ENCODE results near the gene THSD4.

The THSD4 gene

GRCh38 chr15:71112429-71112828, 2.8 kb upstream of the THSD4 start:
- Histone ChIP-seq H3K27me3 (replicated peaks; ENCODE audit: control insufficient read depth, insufficient read depth, low read length) (no peaks in the 10 kb centered on the region), H3K9ac (ENCODE audit: low read length) (no peak overlapping the region), H3K36me3 (ENCODE audit: control insufficient read depth, insufficient read depth, low read length, severe bottlenecking) (no peaks in the 10 kb centered on the region), H3K9me3 (ENCODE audit: control insufficient read depth, low read length) (no peaks in the 10 kb centered on the region), H3K4me1 (ENCODE audit: control insufficient read depth, insufficient read depth, low read length) (peaks cover 20% of the 10 kb centered on the region), H3K4me3 (ENCODE audit: low read length) (no peak overlapping the region)
- no peak for DNase-seq (ENCODE audit: low read depth)

- H3K4me1 ChIP-seq (ENCODE audit: control insufficient read depth, insufficient read depth, low read length): peaks cover 18% of the 10 kb centered on the region
- no peak for DNase-seq (ENCODE audit: low read depth)
- no peaks in the 10 kb centered on the region for H3K36me3 ChIP-seq (ENCODE audit: control insufficient read depth, insufficient read depth, low read length, severe bottlenecking)
- H3K9me3 ChIP-seq (ENCODE audit: control insufficient read depth, low read length): no peaks in the 10 kb centered on the region
- H3K4me3 ChIP-seq (ENCODE audit: low read length): no peak overlapping the region
- H3K27me3 ChIP-seq (replicated peaks; ENCODE audit: control insufficient read depth, insufficient read depth, low read length): no peaks in the 10 kb centered on the region
- no peak overlapping the region for H3K9ac ChIP-seq (ENCODE audit: low read length)
Observed at GRCh38 chr15:71114066-71114680, 1.1 kb upstream of the THSD4 start.

DNA sequence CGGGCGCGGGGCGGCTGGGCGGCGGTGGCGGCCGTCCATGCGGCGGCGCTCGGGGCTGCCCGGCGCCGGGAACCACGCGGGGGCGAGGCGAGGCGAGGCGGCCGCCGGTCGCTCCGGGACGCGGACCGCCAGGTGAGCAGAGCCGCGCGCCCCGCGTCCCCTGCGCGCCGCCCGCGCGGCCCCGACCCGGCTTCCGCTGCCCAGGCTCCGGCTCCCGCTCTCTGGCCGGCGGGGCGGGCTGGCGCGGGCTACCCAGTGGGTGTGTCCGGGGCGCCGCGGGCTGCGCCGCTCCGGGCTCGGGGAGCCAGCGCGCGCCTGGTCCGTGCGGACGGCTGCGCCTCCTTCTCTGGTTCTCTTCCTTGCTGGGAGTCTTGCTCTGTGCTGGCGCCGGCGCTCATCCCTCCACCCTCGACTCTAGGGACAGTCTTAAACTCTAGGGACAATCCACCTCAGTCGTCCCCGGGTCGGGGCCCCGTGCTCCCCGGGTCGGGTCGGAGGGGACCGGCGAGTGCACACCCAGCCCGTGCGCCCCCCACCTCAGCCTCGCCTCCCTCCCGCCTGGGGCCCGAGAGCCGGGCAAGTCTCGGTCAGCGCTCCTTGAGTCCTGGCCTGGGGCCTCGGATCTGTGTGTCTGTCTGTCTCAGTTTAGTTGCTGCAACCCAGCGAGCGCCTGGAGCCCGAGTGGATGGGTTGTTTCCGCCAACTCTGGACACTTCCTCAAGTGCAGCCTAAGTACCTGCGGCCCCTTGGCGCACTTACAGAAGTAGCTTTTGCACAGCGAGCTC, 488 bp downstream of the THSD4 start:
- H3K27me3 ChIP-seq (replicated peaks; ENCODE audit: control insufficient read depth, insufficient read depth, low read length): no peaks in the 10 kb centered on the region
- H3K9me3 ChIP-seq (ENCODE audit: control insufficient read depth, low read length): no peaks in the 10 kb centered on the region
- peak overlapping the region; percentile 75 for H3K9ac ChIP-seq (ENCODE audit: low read length)
- H3K4me3 ChIP-seq (ENCODE audit: low read length): peak overlapping the region; percentile 83
- peaks cover 13% of the 10 kb centered on the region for H3K4me1 ChIP-seq (ENCODE audit: control insufficient read depth, insufficient read depth, low read length)
- DNase-seq (ENCODE audit: low read depth): peak; percentile 79
- H3K36me3 ChIP-seq (ENCODE audit: control insufficient read depth, insufficient read depth, low read length, severe bottlenecking): no peaks in the 10 kb centered on the region

GRCh38 chr15:71116366-71116765, 1.1 kb downstream of the THSD4 start:
- H3K36me3 ChIP-seq (ENCODE audit: control insufficient read depth, insufficient read depth, low read length, severe bottlenecking): no peaks in the 10 kb centered on the region
- no peaks in the 10 kb centered on the region for H3K9me3 ChIP-seq (ENCODE audit: control insufficient read depth, low read length)
- H3K4me3 ChIP-seq (ENCODE audit: low read length): peak overlapping the region; percentile 83
- no peaks in the 10 kb centered on the region for H3K27me3 ChIP-seq (replicated peaks; ENCODE audit: control insufficient read depth, insufficient read depth, low read length)
- DNase-seq (ENCODE audit: low read depth): no peak
- H3K9ac ChIP-seq (ENCODE audit: low read length): peak overlapping the region; percentile 75
- H3K4me1 ChIP-seq (ENCODE audit: control insufficient read depth, insufficient read depth, low read length): peaks cover 7% of the 10 kb centered on the region

DNA sequence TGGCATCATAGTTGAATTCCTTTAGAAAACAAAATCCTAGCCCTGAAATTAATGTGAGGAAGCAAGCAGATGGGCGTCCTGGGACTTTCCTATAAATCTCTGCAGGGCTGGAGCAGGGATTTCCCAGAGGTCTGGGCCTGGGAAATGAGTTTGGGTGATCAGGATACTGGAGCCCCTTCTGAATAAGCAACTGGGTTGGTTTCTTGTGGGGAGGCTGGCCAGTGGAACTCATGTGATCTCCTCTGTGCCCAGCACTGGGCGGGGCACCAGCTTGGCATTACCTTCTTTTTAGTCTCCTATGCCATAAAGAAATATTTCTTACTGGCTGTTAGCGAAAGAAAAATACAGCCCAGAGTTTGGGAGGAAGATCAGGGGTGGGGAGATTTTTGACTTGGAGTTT, 1.7 kb downstream of the THSD4 start:
- Histone ChIP-seq H3K4me3 (ENCODE audit: low read length) (no peak overlapping the region), H3K36me3 (ENCODE audit: control insufficient read depth, insufficient read depth, low read length, severe bottlenecking) (no peaks in the 10 kb centered on the region), H3K4me1 (ENCODE audit: control insufficient read depth, insufficient read depth, low read length) (peaks cover 5% of the 10 kb centered on the region), H3K27me3 (replicated peaks; ENCODE audit: control insufficient read depth, insufficient read depth, low read length) (no peaks in the 10 kb centered on the region), H3K9ac (ENCODE audit: low read length) (no peak overlapping the region), H3K9me3 (ENCODE audit: control insufficient read depth, low read length) (no peaks in the 10 kb centered on the region)
- DNase-seq (ENCODE audit: low read depth): no peak

- no peak for DNase-seq (ENCODE audit: low read depth)
- no peaks in the 10 kb centered on the region for H3K27me3 ChIP-seq (replicated peaks; ENCODE audit: control insufficient read depth, insufficient read depth, low read length)
Observed at GRCh38 chr15:71117714-71118305, 2.5 kb downstream of the THSD4 start.

GRCh38 chr15:71118345-71118744, 3.1 kb downstream of the THSD4 start:
- Histone ChIP-seq H3K36me3 (ENCODE audit: control insufficient read depth, insufficient read depth, low read length, severe bottlenecking) (no peaks in the 10 kb centered on the region), H3K27me3 (replicated peaks; ENCODE audit: control insufficient read depth, insufficient read depth, low read length) (no peaks in the 10 kb centered on the region), H3K4me3 (ENCODE audit: low read length) (no peak overlapping the region), H3K9ac (ENCODE audit: low read length) (no peak overlapping the region), H3K4me1 (ENCODE audit: control insufficient read depth, insufficient read depth, low read length) (peaks cover 5% of the 10 kb centered on the region), H3K9me3 (ENCODE audit: control insufficient read depth, low read length) (no peaks in the 10 kb centered on the region)
- DNase-seq (ENCODE audit: low read depth): no peak

More at GRCh38 chr15:71117714-71118305, 2.5 kb downstream of the THSD4 start:
- Histone ChIP-seq H3K4me1 (ENCODE audit: control insufficient read depth, insufficient read depth, low read length) (peaks cover 5% of the 10 kb centered on the region), H3K4me3 (ENCODE audit: low read length) (no peak overlapping the region), H3K9ac (ENCODE audit: low read length) (no peak overlapping the region), H3K36me3 (ENCODE audit: control insufficient read depth, insufficient read depth, low read length, severe bottlenecking) (no peaks in the 10 kb centered on the region), H3K9me3 (ENCODE audit: control insufficient read depth, low read length) (no peaks in the 10 kb centered on the region)

DNA sequence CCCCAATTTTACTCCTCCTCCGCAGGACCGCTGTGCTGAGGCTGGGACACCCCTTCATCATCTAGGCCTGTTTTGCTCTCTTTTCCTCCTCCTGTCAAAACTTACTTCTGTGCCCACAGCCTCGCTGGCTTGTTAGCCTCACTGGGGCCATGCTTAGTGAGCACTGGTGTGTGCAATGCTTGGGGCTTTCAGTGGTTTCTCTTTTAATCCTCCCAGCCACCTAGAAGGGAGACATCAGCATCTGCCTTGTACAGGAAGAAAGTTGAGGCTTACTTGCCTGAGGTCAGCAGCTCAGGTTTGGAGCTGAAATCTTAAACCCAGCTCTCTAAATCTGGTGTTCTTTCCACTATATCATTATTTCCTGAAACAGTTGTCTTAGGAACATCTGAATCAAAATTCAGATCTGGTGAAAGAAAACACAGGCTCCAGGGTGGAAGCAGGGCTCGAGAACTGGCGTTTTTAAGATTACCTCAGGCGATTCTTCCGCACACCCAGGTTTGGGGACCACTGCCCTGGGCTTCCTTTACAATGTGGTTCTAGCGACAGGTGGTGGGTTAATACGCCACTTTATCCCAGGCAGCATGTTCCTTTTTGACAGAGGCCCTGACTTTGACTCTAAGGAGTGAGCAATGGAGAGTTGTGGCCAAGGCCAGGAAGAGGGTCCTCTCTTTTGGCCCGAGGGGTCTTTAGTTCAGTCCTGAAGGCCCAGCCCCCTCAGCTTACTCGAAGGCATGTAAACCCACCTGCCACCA, 3.8 kb downstream of the THSD4 start:
- no peak for DNase-seq (ENCODE audit: low read depth)
- H3K9ac ChIP-seq (ENCODE audit: low read length): no peak overlapping the region
- no peak overlapping the region for H3K4me3 ChIP-seq (ENCODE audit: low read length)
- H3K4me1 ChIP-seq (ENCODE audit: control insufficient read depth, insufficient read depth, low read length): peaks cover 5% of the 10 kb centered on the region
- no peaks in the 10 kb centered on the region for H3K36me3 ChIP-seq (ENCODE audit: control insufficient read depth, insufficient read depth, low read length, severe bottlenecking)
- H3K9me3 ChIP-seq (ENCODE audit: control insufficient read depth, low read length): no peaks in the 10 kb centered on the region
- no peaks in the 10 kb centered on the region for H3K27me3 ChIP-seq (replicated peaks; ENCODE audit: control insufficient read depth, insufficient read depth, low read length)

GRCh38 chr15:71120428-71120944, 5.2 kb downstream of the THSD4 start:
- no peaks in the 10 kb centered on the region for H3K27me3 ChIP-seq (replicated peaks; ENCODE audit: control insufficient read depth, insufficient read depth, low read length)
- H3K9me3 ChIP-seq (ENCODE audit: control insufficient read depth, low read length): no peaks in the 10 kb centered on the region
- no peak overlapping the region for H3K9ac ChIP-seq (ENCODE audit: low read length)
- peaks cover 5% of the 10 kb centered on the region for H3K4me1 ChIP-seq (ENCODE audit: control insufficient read depth, insufficient read depth, low read length)
- no peaks in the 10 kb centered on the region for H3K36me3 ChIP-seq (ENCODE audit: control insufficient read depth, insufficient read depth, low read length, severe bottlenecking)
- DNase-seq (ENCODE audit: low read depth): no peak
- no peak overlapping the region for H3K4me3 ChIP-seq (ENCODE audit: low read length)

DNA sequence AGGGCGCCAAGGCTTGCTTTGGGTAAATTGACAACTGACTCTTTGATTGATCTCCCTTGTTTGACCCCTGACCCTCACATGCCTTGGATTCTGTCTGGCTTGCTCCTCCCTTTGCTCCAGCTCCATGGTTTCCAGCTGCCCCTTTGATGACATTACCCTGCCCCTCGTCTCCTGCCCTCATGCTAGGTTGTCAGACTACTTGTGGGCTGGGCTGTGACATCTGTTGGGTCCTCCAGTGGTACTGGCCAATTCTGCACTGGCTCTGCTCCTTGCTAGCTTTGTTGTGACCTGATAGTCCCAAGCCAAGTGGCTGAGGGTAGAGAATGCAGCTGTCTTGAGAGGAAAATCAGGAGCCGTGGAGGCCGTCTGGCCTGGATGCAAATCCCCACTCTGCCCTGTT, 6.2 kb downstream of the THSD4 start:
- Histone ChIP-seq H3K9me3 (ENCODE audit: control insufficient read depth, low read length) (no peaks in the 10 kb centered on the region), H3K36me3 (ENCODE audit: control insufficient read depth, insufficient read depth, low read length, severe bottlenecking) (no peaks in the 10 kb centered on the region), H3K9ac (ENCODE audit: low read length) (no peak overlapping the region), H3K4me1 (ENCODE audit: control insufficient read depth, insufficient read depth, low read length) (peaks cover under 1% of the 10 kb centered on the region), H3K27me3 (replicated peaks; ENCODE audit: control insufficient read depth, insufficient read depth, low read length) (no peaks in the 10 kb centered on the region), H3K4me3 (ENCODE audit: low read length) (no peak overlapping the region)
- DNase-seq (ENCODE audit: low read depth): no peak

Data from adipocyte (in vitro differentiated cells).